GM19455 (cell line): Measurements from ENCODE around the gene COL4A5.

Experiments used
- ATAC-seq: cut with Tn5 transposase; IDR thresholded peaks from one replicate; pipeline ENCODE4 v1.9.1; 2021; ENCODE audit not compliant: unreplicated experiment

Gene COL4A5

DNA sequence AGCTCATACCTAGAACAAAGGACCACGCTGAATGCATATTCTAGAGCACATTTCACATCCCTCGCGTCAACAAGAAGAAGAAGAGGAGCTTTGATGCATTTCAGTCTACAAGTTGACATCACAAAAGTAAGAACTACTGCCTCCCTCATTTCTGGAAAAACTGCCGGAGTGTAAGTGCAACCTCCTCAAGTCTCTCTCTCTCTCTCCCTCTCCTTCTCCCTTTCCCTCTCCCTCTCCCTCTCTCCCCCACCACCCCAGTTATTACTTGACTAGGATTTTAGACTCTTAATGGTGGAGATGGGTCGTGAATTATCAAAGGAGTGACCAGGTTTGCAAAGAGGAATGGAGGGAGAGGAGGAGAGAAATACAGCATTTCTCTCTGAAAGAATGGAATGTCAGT, 298.1 kb downstream of the COL4A5 start:
- ATAC-seq = no peak

GRCh38 chrX:108740299-108740774, 300.7 kb downstream of the COL4A5 start:
- no peak for ATAC-seq
